ENCODE data around the gene BSDC1.
"Not testable (repeated sequence)": the region's sequence is repeated elsewhere in the genome, so short reads cannot be mapped to it uniquely, and the experiment has no call there.

The BSDC1 gene, protein sequence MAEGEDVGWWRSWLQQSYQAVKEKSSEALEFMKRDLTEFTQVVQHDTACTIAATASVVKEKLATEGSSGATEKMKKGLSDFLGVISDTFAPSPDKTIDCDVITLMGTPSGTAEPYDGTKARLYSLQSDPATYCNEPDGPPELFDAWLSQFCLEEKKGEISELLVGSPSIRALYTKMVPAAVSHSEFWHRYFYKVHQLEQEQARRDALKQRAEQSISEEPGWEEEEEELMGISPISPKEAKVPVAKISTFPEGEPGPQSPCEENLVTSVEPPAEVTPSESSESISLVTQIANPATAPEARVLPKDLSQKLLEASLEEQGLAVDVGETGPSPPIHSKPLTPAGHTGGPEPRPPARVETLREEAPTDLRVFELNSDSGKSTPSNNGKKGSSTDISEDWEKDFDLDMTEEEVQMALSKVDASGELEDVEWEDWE

DNA sequence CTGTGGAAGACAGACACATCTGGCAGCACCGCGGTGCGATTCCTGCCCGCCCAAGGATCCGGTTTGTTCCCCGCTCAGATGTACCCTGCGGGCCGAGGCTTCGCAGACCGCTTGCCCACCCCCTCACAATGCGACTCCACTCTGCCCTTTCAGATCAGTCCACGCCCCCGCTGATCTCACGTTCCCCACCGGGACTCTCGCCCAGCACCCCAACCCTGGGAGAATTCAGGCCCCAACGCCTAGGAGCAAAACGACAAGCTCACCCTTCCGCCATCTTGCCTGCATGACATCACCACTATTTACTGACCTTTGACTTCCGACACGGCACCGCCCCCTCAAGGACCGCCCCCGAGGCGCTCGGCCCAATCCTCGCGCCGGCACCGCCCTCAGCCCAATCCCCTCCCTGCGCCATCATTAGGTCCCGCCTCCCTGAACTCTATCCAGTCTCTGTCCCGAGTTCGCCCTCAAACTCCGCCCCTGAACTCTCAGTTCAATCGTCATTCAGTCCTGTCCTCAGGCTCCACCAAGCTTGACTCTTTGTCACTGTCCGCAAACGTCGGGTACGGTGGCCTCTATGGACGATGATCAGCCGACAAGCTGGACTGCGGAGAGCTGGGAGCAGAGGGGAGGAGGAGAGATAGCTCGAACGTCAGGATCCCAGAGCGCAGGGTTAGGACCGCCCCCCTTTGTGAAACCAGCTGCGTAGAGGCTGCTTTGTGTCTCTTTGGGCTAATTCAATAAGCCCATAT is at the start of gene BSDC1:
Gene BSDC1 (minus strand): TSS at position 301 of the 749 bp plus-strand sequence. CDS start 27 bp downstream, at position 274.
- peak; percentile 96 to 98 for ATAC-seq

DNA sequence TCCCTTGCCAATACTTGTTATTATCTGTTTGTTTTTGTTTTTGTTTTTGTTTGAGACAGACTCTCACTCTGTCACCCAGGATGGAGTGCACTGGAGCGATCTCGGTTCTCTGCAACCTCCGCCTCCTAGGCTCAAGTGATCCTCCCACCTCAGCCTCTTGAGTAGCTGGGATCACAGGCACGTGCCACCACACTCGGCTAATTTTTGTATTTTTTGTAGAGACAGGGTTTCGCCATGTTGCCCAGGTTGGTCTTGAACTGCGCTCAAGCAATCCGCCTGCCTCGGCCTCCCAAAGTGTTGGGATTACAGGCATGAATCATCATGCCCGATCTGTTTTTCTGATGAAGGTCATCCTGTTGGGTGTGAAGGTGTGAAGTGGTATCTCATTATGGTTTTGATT is 47.2 kb upstream of the BSDC1 start:
- ATAC-seq, result not testable (repeated sequence)

DNA sequence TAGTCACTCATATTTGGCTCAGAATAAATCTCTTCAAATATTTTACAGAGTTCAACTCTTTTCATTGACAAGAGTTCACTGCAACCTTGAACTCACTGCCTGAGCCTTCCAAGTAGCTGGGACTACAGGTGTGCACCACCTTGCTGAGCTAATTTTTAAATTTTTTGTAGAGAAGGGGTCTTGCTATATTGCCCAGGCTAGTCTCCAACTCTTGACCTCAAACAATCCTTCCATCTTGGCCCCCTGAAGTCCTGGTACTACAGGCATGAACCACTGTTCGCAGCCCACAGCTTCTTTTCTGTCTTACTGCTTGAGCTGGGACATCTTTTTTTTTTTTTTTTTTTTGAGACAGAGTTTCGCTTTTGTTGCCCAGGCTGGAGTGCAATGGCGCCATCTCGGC is 44.5 kb upstream of the BSDC1 start:
- ATAC-seq, result not testable (repeated sequence)

DNA sequence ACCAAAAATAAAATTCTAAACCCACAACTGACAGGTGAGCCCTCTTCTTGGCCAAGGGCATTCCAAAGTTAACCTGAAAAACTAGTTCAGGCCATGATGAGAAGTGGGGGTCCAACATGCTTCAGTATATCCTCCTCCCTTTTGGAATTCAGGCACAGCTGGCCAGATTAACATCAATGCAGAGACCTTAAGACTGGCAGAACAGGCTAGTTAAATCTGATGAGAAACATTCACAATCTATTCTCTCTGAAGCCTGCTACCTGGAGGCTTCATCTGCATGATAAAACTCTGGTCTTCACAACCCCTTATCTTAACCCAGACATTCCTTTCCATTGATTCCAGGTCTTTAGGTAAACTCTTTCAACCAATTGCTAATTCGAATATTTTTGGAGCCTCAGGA is 43.9 kb upstream of the BSDC1 start:
- no peak for ATAC-seq

DNA sequence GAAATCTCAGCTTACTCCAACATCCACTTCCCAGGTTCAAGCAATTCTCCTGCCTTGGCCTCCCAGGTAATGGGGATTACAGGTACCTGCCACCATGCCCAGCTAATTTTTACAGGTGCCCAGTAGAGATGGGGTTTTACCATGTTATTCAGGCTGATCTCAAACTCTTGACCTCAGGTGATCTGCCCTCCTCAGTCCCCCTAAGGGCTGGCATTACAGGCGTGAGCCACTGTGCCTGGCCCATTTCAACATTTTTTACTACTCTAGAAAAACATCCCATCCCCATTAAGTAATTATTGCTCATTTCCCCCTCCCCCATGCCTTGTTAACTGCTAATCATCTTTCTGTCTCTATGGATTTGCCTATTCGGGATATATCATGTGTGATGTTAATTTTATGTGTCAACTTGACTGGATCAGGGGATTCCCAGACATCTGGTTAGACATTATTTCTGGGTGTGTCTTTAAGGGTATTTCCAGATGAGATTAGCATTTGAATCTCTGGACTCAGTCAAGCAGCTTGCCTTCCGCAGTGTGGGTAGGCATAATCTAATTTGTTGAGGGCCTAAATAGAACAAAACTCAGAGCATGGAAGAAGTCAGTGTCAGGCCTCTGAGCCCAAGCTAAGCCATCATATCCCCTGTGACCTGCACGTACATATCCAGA is 37.6 kb upstream of the BSDC1 start:
- ATAC-seq, result peak in 1 of 2 donors; percentile 17

DNA sequence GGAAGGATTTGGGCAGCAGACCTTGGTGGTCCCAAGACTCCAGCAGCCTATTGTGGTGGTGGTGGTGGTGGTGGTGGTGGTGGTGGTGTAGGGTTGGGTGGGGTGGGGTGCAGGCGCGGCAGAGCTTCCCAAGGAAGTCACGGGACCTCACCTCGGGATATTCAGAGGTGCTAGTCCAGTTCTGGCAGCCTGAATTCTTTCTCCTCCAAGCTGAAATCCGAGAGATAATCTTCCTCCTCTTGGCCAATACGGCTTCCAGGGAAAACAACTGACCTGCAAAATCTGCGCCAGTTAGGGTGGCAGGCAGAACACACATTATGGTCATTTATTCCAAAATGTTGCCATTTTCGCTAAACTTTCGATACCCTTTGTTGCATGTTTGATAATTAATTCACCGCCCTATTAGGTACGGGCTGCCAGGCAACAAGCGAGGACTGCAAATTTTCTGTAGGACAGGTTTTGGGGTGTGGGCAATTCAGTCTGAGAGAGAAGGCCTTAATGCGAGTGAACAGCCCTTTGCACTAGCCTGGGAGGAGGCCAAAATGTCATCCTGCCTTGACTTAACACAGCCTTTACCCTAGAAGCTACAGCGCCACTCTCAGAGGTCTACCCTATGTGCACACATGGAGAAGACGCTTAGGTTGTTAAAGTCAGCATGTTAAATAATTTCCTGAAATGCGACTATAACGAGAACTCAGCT is 33.2 kb upstream of the BSDC1 start:
- no peak for ATAC-seq

DNA sequence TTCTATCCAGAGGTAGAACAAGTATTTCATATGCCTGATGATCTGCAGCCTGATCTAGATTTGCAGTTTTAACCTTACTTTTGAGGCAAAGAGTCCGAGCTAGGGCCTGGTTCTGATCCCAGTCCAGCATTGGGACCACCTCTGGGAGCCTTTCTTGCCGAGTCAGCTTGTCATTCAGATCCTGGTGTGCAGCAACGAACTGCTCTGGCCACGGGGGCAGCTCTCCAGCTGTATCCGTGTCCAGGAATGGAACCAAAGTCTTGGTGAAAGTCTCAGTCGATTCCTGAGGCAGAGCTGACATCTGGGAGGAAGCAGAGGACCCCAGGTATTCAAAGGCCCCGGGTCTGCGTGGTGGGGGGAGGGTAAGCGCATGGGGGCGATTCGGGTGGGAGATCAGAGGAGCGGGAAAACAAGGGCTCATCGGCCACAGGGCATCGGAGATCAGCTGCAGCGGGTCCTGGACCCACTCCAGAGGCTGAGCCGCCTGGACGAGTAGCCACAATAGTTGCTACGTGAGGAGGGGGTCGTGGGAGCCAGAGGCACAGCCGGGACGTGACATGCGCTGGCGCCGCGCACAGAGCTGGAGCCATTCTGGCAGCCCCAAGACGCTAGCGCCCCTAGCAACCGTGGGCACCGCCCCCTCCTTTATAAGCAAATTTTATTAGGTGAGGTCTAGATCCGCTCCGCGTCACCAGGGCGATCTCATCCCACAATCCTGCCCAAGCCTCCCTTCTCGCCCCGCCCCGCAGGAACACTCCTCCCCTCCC is 32.4 kb upstream of the BSDC1 start:
- no peak for ATAC-seq

DNA sequence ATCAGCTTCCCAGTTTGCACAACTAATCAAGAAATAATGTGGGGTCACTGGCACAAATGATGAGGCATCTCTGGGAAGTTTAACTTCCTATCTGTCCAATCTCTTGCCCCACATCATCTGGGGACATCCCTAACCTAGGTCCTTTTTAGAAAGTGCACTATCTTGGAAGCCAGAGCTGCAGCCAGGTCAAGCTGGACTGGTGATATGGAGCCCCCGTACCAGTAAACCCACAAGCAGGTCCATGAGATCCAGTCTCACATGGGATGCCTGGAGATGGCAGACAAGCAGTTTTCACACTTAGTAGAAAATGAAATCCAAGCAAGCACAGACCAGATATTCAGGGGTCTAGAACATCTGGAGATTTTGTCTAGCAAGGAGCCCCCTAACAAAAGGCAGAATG is 27.5 kb upstream of the BSDC1 start:
- no peak for ATAC-seq

DNA sequence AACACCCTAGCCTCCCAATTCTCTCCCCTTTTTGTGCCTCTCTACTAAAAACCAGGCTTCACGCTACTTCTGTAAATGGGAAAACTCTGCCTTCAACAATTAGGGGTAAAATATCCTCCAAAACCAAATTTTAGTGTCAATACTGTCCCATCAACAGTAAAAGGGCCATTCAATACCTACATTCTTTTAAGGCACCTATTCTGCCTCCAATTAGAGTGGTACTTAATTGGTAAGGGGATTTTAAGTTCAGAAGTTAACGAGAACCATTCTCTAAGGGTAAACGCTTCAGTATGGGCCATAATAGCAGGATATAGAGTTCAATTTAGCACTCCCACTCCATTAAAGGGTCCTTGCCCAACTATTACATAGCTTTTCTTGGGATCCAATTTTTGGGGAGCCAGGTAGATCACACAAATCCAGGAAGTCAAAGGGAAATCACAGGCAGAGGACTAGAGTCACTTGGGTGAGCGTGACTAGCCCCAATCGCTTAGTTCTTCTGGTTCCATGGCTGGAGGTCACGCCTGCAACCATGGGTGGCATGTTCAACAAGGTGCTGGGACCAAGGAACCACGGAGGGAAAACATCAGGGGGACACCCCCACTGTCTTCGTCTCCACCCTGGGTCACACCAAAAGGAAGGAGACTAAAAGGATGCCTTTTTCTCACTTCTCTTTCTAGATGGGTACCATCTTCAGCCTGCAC is 20.1 kb upstream of the BSDC1 start:
- no peak for ATAC-seq

DNA sequence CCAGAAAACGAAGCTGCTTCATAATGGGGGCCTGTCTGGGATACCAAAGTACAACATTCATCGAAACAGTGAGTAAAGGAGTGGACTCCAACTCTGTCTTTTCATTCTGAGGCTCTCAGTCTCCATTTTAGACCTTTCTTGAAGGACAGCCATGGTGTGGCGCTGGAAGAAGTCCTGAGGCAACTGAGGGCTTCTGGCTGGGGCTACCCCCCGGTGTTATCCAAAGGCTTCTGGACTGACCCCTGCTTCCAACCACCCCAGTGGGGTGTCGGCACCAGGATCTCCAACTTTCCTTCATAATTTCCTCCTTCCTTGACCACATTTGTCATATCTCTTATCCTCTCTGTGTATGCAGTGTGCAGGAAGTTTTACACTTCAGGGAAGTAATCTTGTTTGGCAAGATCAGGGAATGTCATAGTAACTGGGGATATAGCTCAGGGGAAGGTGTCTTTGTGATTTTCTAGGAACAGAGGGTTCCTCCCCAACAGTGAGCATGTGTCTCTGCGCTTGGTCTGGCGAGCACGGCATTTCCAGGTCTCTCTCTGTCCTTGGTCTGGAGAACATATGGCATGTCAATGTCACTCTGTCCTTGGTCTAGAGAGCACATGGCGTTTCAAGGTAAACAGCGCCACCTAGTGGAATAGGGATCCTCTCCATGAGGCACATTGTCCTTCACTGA is 19.4 kb upstream of the BSDC1 start:
- peak; percentile 69 to 93 for ATAC-seq

DNA sequence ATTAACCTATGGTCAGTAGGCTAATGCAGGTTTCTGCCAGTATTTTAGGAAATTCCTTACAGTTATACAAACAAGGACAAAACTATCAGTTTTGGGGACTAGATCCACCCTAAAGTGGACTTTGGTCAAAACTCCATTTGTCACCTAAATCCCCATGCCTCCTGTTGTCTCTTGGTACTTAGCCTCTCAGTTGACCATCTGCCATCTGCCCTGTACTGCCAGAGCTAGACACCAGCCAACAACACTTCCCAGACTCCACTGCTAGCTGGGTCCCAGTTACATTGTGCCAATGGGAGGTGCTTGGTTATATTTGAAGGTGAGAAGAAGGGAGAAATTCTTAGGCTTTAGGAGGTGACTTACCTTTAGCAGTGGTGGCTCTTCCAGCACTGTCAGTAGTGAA is 17.0 kb upstream of the BSDC1 start:
- no peak for ATAC-seq

DNA sequence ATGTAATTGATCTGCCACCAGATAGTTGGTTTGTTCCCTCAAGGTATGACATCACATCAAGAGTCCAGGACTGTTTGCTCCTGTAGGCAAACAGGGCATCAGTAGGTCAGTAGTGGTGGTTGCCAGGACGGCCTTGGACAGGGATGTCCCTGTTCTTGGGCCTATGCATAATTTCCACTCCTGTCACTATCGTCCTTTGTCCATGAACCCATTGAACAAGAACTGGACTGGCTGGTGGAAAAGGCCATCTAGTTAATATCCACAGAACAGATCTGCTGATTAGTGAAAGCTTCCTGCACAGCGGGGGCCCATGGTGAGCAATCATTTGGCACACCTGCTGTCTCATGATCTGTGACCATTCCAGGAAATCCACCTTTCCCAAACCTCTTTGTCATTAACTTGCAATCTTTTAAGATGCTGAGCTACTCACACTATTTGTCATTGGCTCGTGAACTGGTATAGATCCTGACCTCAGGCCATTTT is 12.4 kb upstream of the BSDC1 start:
- ATAC-seq, result no peak

DNA sequence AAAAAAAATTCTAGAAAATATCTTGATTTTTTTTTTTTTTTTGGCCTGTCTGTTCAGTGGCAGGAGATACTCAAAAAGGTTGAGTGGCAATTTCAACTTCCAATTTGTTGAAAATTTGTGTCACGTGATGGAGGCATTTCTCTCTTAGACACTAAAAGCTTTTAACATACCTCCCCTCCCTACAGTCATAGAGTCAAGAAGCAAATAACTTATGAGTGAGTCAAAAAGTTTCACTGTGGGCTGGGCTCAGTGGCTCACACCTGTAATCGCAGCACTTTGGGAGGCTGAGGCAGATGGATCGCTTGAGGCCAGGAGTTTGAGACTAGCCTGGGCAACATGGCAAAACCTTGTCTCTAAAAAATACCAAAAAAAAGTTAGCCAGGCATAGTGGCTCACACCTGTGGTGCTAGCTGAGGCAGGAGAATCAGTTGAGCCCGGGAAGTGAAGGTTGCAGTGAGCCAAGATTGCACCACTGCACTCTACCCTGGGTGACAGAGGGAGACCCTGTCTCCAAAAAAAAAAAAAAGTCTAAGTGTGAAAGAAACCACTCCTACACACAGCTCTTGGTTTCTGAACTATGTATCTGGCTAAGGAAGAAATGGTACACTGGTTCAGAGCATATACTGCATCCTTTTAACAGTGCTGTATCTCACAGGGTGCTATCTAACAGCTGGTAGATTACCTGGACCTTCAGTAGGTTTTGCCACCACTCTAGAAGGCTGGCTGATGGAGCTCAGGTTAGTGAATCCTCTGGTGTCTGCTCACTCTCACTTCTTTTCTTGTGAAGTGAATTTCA is 11.6 kb upstream of the BSDC1 start:
- no peak for ATAC-seq

DNA sequence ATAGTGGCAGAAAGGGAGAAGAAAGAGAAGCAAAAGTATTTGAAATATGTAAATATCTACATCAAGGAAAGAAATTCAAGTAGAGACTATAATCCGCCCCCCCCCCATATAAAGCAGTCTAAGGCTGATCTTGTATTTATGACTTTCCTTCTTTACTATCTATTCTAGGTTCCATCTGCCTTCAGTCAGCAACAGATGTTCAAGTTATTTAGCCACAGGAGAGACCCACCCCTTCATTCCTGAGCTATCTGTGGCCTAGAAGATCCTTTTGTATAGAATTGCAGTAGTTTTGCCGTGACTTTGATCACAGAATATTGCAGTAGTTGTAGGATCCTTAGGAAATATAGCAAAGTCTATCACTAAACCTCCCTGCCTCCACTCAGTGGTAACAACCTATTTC is 10.7 kb upstream of the BSDC1 start:
- ATAC-seq, result no peak

DNA sequence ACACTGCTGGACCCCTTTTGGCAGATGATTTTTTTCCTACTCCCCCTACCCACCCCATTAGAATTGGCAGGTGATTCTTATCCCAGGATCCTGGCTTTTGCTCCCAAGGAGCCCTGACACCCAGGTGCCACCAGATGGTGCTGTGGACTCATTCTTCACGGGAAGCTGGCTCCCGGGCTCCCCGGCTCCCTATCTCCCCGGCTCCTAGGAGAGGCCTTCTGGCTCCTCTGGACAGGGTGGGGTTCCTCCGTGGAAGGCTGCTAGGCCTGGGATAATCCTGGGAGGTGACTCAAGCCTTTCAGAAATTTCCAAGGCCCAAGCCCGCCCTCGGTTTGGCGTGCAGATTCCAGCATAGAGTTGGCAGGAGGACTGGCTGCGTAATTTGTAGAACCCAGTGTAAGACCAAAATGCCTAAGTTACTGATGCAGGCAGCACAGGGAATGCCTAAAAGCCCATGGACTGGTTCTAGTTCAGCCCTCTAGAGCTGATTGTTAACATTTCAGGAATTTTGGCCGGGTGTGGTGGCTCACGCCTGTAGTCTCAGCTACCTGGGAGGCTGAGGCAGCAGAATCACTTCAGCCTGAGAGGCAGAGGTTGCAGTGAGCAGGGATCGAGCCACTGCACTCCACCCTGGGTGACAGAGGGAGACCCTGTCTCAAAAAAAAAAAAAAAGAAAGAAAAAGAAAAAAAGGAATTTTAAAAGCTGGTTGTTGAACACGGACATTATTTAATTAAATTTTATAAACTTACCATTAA is 6.8 kb upstream of the BSDC1 start:
- peak in 1 of 2 donors; percentile 65 for ATAC-seq

DNA sequence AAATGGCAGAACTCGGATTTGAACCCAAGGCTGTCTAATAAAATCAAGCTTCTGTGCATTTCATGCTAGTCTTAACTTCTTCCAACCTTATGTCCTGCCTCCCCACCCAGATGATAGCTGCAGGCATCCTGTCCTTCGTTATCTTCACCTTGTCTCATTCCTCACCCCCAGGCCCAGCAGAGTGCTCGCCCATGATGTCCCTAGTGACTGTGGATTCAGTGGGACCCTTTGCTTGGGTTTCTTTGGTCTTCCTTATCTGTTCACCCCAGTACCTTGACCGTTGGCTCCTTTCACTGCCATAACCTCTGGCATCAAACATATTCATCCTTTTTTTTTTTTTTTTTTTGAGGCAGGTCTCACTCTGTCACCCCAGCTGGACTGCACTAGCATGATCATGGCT is 5.6 kb upstream of the BSDC1 start:
- ATAC-seq, result no peak

DNA sequence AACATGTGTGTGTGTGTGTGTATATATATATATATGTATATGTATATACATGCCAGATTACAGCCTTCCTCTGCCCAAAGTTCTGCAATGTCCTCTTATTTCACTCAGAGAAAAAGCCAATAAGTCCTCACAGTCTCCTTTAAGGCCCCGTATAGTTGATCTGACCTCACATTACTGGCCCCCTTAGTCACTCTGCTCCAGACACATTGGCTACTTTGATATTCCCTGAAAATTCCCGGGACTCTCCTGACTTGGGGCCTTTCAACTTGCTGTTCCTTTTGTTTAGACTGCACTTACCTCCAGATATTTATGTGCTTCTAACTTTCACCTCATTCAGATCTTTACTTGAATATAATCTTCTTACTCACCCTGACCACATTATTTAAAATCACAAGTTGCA is 4.2 kb upstream of the BSDC1 start:
- ATAC-seq, result no peak

DNA sequence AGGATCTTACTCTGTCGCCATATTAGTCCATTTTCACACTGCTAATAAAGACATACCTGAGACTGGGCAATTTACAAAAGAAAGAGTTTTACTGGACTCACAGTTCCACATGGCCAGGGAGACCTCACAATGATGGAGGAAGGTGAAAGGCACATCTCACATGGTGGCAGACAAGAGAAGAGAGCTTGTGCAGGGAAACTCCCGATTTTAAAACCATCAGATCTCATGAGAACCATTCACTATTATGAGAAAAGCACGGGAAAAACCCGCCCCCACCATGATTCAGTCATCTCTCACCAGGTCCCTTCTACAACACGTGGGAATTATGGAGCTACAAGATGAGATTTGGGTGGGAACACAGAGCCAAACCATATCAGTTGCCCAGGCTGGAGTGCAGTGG is 2.3 kb upstream of the BSDC1 start:
- not testable (repeated sequence) for ATAC-seq

DNA sequence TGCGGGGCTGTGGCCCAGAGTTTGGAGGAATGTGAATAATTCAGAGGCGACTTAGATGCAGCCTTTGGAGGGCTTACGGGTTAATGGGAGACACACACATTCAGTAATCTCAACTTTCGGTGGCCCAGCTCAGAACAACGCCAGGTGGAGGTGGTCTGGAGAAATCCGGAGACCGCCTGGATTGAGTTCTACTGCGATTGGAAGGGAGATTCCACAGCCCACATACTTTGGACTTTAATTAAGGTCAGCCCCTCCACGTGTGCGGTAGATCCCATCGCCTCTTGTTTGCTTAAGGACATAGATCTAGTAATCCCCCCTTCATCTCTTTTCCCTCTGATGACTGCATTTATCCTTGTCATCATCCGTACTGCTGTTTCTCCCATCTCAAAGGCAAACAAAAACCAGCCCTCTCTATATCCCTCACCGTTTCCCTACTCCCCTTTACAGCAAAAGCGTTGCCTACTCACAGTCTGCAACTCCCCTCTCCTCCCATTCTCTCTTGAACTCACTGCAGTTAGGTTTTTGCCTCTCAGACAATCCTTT is 720 bp upstream of the BSDC1 start:
- no peak for ATAC-seq

Data from activated CD4-positive, CD25-positive, alpha-beta regulatory T cell treated with anti-CD3 and anti-CD28 coated beads, Interleukin-2, amount 50 U/mL, for 24 hours (primary cell).